ENCODE data around the gene CIB2.

Gene CIB2

DNA sequence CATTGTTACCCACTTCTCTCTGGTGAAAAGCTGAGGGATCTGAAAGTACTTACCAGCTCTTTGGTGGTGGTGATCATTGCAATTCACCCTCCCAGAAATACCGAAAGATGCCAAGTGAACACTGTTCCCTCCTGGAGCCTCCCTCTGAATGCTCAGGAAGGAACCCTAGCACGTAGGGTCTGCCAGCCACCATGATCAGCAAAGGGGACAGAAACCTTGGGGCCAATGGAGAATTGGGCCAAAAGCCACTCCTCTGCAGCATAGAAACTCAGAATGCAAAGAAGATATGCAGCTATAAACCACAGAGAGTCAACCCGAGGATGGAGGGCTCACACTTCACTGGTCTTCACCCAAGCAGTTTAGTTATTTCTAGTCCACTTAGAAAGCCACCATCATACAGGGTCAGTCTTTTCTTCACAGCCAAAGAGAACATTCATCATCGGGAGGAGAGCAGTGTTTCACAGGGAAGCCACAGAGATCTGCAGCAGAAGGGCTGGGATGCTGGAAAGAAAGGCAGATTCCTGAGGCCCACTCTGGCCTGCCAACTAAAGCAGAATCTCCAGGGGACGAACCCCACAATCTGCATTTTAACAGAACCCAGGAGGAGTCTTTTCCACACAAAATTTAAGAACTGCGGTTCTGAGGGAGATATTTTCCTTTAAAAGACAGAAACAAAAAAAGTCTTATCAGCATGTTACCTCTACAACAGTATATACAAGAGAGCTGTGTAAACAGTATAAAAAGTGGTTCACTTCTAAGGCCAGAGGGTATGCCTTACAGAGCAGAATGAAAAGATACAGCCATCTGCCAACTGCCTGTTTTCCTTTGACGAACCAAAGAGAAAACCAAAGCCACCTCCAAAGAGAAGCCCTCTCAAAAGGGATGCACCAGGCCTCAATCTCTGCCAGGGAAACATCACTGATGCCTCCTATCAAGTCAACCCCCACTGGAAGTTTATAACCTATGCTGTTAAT lies 65.0 kb downstream of the CIB2 start:
- DNase-seq (ENCODE audit: low read depth), result no peak

DNA sequence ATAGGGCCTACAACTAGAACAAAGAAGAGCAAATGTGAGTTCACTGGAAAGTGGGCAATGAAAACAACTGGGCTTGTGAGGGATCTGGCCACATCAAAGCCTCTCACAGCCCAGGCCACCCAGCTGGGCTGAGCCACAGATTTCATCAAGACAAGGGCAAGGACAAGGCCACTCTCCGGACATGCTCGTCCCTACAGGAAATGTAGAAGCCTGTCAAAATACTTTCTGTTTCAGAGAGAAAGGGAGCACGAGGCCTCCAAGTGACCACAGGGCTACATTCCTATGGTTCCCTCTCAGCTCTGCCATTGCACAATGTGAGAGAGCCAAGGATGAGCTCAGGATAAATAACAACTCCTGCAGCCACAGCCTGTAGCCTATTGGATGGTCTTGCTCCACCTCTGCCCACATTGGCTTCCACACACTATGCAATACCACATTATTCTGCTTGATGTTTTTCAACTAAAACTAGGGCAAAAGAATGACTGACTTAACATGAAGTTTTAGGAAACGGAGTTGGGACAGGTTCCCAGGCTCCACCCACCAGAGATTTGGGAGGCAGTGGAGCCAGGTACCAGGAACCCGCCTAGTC lies 65.9 kb downstream of the CIB2 start:
- peak; percentile 98 for DNase-seq (ENCODE audit: low read depth)

DNA sequence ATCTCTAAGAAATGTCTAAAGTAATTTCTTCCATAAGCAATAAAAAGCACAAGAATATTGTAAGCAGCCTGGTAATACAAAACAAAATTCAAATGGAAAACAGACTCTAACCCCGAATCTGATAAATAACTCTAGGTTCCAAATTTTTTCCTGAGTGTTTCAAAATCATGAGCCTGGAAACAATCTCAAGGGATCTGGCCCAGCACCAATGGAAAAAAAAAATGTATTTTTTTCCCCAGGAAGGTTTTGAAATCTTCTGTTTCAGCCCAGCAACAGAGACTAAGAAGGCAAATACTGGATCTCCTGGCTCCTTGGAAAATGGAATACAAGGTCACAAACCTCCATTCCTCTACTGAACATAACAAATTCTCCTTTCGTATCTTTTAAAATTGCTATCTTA lies 66.7 kb downstream of the CIB2 start:
- DNase-seq (ENCODE audit: low read depth), result no peak

DNA sequence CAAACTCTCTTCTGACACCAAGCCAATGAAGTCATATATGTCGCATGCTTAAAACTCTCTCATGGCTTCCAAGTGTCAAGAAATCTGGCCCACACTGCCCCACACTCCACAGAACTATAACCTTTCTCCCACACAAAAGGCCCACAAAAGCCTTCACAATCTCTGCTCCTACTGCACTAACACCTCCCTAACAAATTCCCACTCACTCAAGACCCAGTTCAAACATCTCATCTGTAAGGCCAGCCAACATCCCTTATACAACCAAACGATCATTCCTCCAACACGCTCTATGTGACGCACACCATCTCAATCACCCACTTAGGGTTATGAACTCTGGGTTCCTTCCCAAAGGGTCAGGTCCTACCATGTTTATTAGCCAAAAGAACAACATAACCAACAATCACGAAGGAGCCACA lies 67.3 kb downstream of the CIB2 start:
- DNase-seq (ENCODE audit: low read depth), result no peak

DNA sequence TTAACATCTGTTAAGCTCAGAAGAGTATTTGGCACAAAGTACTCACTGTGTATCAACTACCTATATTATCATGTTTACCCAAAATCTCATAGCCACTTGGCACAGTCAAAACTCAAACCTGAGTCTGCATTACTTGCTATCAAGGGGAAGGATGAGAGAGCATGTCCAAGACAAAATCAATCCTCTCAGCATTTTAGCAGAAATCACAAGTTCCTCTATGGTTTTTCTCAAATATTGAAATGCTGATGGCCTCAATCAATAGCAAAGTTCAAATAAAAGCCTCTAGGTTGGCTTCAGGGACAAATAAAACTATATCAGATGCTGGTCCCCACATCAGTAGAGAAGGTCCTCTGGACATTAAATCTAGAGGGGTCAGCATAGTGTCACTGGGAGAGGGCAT lies 68.0 kb downstream of the CIB2 start:
- DNase-seq (ENCODE audit: low read depth), result no peak

DNA sequence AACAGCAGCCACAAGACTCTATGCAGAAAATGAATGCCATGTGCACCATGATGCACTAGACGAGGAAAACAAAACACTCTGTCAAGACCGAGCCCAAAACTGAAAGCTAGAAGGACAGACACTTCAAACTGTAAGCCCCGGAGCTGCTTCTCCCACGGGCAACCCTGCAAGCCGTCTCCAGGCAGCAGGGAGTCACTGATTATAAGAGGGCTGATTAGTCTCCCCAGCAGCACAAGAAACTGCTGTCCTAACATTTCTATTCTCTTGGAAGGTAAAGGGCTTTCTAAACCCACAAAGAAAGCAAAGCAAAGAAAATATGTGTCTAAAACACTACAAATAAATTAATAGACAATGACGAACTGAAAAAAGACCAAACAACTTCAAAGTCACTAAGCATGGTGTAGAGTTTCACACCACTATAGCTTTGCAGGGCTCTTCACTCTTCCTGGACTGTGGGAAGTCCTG lies 69.2 kb downstream of the CIB2 start:
- no peak for DNase-seq (ENCODE audit: low read depth)

DNA sequence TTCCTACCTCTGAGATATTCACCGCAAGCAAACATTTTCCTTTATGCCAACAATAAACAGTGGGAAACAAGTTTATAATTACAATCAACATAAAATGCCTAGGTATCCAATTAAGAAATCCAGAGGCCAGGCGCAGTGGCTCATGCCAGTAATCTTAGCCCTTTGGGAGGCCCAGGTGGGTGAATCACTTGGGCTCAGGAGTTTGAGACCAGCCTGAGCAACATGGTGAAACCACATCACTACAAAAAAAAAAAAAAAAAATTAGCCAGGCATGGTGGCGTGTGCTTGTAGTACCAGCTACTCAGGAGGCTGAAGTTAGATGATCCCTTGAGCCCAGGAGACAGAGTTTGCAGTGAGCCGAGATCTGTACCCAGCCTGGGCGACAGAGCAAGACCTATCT lies 71.0 kb downstream of the CIB2 start:
- DNase-seq (ENCODE audit: low read depth), result no peak

DNA sequence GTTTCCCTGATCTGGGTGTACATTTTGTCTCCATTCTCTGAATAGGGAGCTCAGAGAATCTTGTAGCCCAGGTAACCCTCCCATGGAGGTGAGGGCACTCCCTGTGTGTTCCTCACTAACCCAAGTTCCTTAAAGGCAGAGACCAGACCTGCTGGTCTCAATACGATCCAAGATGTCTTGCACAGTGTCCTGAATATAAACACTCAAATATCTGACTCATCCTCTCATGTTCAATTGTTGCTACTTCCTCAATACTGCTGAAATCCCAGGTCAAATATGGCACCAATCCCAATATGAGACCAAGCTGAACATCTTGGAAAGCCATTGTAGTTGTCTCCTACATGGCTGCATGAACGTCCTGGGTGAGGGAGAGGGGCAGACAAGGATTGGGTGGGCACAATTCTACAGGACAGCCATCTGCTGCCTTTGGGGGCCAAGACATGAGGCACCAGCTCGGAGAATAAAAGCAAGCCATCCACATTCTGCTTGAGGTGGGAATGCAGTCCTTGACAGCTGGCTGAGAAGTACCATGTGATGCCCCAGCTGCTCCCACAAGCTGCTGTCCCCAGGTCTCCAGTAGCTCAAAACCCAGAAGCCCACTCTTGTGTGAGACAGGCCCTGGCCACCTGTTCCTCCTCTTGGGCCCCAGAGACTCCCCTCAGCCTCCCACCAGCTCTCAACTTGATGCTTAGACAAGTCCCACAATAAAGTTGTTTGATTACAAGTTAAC lies 72.0 kb downstream of the CIB2 start:
- no peak for DNase-seq (ENCODE audit: low read depth)

DNA sequence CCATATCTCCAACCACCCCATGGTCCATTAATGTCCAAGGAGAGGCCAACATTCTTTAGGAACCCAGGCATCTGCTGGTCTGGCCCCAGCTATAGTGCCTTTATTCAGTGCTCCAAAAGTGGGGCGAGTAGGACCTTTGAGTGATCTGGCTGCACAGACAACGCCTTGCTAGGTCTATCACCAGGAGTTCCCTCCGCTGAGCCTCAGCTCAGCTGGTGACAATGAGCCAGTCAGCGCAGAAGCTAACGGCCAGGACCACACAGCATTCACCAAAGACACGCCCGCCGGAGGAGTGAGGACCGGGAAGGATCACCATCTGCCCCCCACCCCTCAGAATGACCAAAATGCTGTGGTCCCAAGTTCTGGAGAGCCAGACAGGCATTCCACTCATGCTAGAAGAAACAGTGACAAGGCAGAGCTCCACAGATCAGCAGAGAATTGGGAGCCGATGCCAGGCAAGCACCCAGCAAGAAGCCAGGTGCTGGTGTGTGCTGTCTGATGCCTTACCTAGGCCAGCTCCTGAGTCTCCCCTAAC lies 72.8 kb downstream of the CIB2 start:
- DNase-seq (ENCODE audit: low read depth), result no peak

DNA sequence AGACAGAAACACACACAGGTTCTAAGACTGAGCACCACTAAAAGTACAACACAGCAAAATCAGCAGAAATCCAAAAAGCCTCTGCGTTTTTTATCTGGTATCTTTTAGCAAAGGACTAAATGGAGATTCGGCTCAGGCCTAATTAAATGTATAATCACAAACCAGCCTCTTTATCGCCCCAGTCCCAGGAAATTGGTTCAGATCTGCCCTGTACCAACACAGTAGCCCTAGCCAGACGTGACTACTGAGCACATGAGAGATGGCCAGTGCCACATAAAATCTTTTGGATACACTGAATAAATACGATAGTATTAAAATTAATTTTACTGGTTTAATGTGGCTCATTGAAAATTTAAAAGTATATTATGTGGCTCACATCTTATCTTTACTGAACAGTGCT lies 73.4 kb downstream of the CIB2 start:
- DNase-seq (ENCODE audit: low read depth), result no peak

DNA sequence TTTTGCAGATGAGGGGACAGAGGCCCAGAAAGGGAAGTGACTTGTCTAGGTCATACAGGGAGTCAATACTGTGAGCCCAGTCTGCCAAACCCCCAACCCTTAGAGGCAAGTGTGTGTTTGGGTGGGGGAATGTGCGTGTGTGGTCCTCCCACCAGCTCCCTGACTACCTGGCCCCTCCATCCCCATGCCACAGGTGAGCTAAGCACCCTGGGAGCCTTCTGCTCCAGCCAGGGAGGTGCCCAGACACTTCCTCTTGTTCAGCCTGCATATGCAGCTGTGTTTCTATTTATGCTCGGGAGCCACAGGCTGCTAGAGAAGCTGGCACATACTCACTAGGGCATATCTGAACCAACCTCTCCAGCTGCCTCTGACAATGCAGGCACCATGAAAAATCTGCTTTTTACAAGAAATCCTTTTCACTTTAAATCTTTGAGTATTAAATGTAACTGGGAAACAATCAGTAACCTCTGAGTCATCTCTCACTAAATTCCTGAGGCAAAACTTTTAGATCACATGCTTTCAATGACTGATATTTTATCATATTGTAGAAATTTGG lies 74.5 kb downstream of the CIB2 start:
- DNase-seq (ENCODE audit: low read depth), result no peak

DNA sequence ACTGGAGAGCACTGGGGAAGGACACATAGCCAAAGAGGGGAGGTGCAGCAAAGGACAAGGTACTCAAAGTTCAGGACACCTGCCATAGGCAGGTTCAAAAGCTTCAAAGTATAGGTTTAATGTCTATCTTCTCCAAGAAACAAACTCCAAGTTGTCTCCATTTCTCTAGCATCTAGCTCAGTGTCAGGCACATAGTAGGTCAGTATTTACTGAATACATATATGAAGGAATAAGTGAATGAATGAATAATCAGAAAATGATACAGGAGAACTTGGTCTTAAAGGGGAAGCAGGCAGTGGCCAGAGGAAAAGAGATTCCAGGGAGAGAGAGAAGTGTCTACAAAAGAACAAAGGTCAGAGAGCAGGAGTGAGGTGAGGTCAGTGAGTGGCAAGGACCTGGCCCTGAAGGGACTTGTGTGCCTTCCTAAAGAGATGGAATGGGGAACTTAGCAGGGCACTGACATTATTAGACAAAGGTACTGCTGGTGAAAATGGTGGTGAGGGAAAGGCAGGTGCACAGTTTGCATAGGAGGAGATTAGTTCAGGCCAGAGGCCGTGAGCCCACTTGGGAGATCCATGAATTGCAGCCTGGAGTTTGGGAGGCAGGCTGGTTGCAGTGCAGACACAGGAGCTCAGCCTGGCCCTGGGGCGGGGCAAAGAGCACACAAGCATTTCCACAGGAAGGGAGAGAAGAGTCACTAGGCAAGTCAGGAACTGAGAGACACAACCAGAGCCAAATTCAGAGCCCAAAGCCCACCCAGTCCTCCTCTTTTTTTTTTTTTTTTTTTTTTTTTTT lies 75.1 kb downstream of the CIB2 start:
- DNase-seq (ENCODE audit: low read depth), result no peak

DNA sequence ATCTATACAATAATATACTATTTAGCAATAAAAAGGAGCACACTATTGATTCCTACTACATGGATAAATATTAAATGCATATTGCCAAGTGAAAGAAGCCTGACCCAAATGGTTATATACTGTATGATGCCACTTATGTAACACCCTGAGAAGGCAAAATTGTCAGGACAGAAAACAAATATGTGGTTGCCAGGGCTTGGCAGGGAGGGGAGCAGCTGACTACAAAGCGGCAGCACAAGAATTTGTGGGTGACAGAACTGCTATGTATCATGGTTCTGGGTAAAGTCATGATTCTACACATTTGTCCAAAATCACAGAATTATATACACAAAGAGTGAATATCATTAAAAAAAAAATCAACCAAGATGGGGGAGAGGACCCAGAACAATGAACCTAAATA lies 76.3 kb downstream of the CIB2 start:
- no peak for DNase-seq (ENCODE audit: low read depth)

Measured in GM04504 (cell line).